Colonic mucosa (tissue), 4 donors: ENCODE results near the gene RASGRP2. TPM values are rescaled to one million over a fixed set of nuclear protein-coding genes. Genes with fewer than 3 reads are reported as not detected.

Experiments used
- DNase-seq: peaks from one replicate; pipeline ENCODE4 v3.0.0-alpha.2; 2020
- H3K27ac ChIP-seq: fragments of 200-600 bp; one replicate; pipeline ENCODE4 v1.8.0; 2021
- H3K27me3 ChIP-seq: fragments of 200-600 bp; one replicate; pipeline ENCODE4 v1.8.0; 2021
- H3K36me3 ChIP-seq: fragments of 200-600 bp; one replicate; pipeline ENCODE4 v1.8.0; 2021
- H3K4me1 ChIP-seq: fragments of 200-600 bp; one replicate; pipeline ENCODE4 v1.8.0; 2021; ENCODE audit warnings: mild to moderate bottlenecking
- H3K4me3 ChIP-seq: fragments of 200-600 bp; one replicate; pipeline ENCODE4 v1.8.0; 2021
- H3K9ac ChIP-seq, 2 donors: one replicate each; pipeline ENCODE4 v1.7.0; 2013; ENCODE audit warnings: control low read depth in 2 of 2, low read depth in 2 of 2, low read length in 2 of 2
- H3K9me3 ChIP-seq: fragments of 200-600 bp; one replicate; pipeline ENCODE4 v1.8.0; 2021
- CTCF ChIP-seq: fragments of 200-600 bp; IDR thresholded peaks from one replicate; pipeline ENCODE4 v1.8.0; 2022; ENCODE audit warnings: antibody characterized with exemption, mild to moderate bottlenecking
- intact Hi-C: fragments of 100-400 bp; cut with DNase I; formaldehyde crosslinking; loops from one replicate; pipeline ENCODE4 v1.14.1; 2022
- total RNA-seq, 2 donors: library from RNA; stranded (reverse); fragmentation: NEBNext Ultra II Directional in 1 of 2; extraction: Animal tissue kit (Norgen Biotek cat#: 25700) in 1 of 2; gene quantifications; one replicate each; pipeline ENCODE4 v1.2.1, GENCODE V29; 2021
- donor health status: healthy.
- donor health status: DM: no; HTN: no; CAD: no.
- donor health status: DM: no; HTN: no; CAD: no.

Gene RASGRP2
- total RNA-seq, 2 donors from 2014 or later, result 2.8 to 3.5 TPM

- H3K4me1 ChIP-seq, result no peaks in the 10 kb centered on the region
- no peak for TF ChIP-seq CTCF
- no peak overlapping the region for H3K9ac ChIP-seq
- H3K36me3 ChIP-seq, result no peaks in the 10 kb centered on the region
- H3K9me3 ChIP-seq, result no peaks in the 10 kb centered on the region
- DNase-seq, result no peak
- H3K27me3 ChIP-seq, result peaks cover 7% of the 10 kb centered on the region
- H3K4me3 ChIP-seq, result no peak overlapping the region
- H3K27ac ChIP-seq, result no peak overlapping the region
- intact Hi-C loops, result no loop called here
Observed at GRCh38 chr11:64736654-64737053, 7.3 kb downstream of the RASGRP2 start.

- no peak for TF ChIP-seq CTCF
- no peak for DNase-seq
- no peaks in the 10 kb centered on the region for H3K36me3 ChIP-seq
- H3K4me3 ChIP-seq, result no peak overlapping the region
- no peaks in the 10 kb centered on the region for H3K9me3 ChIP-seq
- intact Hi-C loops, result no loop called here
- H3K9ac ChIP-seq, result no peak overlapping the region
- H3K4me1 ChIP-seq, result no peaks in the 10 kb centered on the region
- H3K27ac ChIP-seq, result no peak overlapping the region
- no peaks in the 10 kb centered on the region for H3K27me3 ChIP-seq
Observed at GRCh38 chr11:64735725-64736259, 8.2 kb downstream of the RASGRP2 start.

- Histone ChIP-seq H3K4me3 (no peak overlapping the region), H3K36me3 (no peaks in the 10 kb centered on the region), H3K27ac (no peak overlapping the region), H3K9ac (no peak overlapping the region), H3K27me3 (no peaks in the 10 kb centered on the region), H3K4me1 (no peaks in the 10 kb centered on the region), H3K9me3 (no peaks in the 10 kb centered on the region)
- no peak for TF ChIP-seq CTCF
- DNase-seq, result no peak
- intact Hi-C loops, result no loop called here
Observed at GRCh38 chr11:64734811-64735724, 8.9 kb downstream of the RASGRP2 start.

GRCh38 chr11:64731601-64732000 is 12.3 kb downstream of the RASGRP2 start:
- Histone ChIP-seq H3K36me3 (no peaks in the 10 kb centered on the region), H3K9me3 (no peaks in the 10 kb centered on the region), H3K9ac (no peak overlapping the region), H3K27ac (no peak overlapping the region), H3K4me3 (no peak overlapping the region), H3K4me1 (no peaks in the 10 kb centered on the region), H3K27me3 (no peaks in the 10 kb centered on the region)
- DNase-seq, result no peak
- TF ChIP-seq CTCF, result no peak
- intact Hi-C loops, result no loop called here

- Histone ChIP-seq H3K27ac (no peak overlapping the region), H3K36me3 (no peaks in the 10 kb centered on the region), H3K27me3 (no peaks in the 10 kb centered on the region), H3K4me3 (no peak overlapping the region), H3K9ac (no peak overlapping the region), H3K4me1 (no peaks in the 10 kb centered on the region), H3K9me3 (no peaks in the 10 kb centered on the region)
- TF ChIP-seq CTCF, result no peak
- DNase-seq, result peak; percentile 67
- intact Hi-C loops, result no loop called here
Observed at GRCh38 chr11:64729851-64730382, 14.0 kb downstream of the RASGRP2 start.
